ENCODE data around the gene ACTL8. TPM values are rescaled to one million over a fixed set of nuclear protein-coding genes. Genes with fewer than 3 reads are reported as not detected.

ACTL8 gene
- total and polyA plus RNA-seq, 2 experiments from 2014 or later = 0.34 TPM; not detected in 1

DNA sequence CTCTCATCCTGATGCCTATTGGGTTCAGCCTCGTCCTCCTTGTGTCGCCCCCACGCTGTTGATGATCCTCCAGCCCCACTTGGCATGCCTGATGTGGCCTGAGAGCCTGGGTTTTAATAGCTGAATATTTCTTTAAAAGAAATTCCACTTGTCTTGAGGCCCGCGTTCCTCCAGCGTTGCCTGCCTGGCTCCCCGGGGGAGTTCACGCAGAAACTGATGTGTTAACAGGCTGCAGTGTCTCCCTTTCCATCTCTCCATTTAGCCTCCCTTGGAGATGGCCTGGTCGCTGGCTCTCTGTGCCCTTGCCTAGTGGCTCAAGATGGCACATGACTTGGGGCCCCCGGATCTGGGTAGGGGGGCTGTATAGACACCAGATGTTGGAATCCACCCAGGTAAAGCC lies 9.5 kb downstream of the ACTL8 start:
- no peaks in the 10 kb centered on the region for H4K20me1 ChIP-seq (ENCODE audit: insufficient read depth, poor library complexity, severe bottlenecking)
- WGBS (ENCODE audit: low lambda C conversion rate, missing lambda C conversion rate) = 89% methylated on average over 10 of the region's 10 CpGs
- H3K4me2 ChIP-seq = no peak overlapping the region
- H2AFZ ChIP-seq = no peak overlapping the region
- DNase-seq (ENCODE audit: low spot score) = no peak
- H3K9me2 ChIP-seq (replicated peaks; ENCODE audit: insufficient read depth) = no peaks in the 10 kb centered on the region
- no peaks in the 10 kb centered on the region for H3K79me2 ChIP-seq
- H3K27ac ChIP-seq = no peak overlapping the region
- no peaks in the 10 kb centered on the region for H3K36me3 ChIP-seq (replicated peaks; ENCODE audit: insufficient read depth, low read depth)
- H3K9me3 ChIP-seq (ENCODE audit: low read depth) = peaks cover 2% of the 10 kb centered on the region
- H3K4me1 ChIP-seq (ENCODE audit: insufficient read depth) = no peaks in the 10 kb centered on the region
- TF ChIP-seq EZH2phosphoT487 (IDR thresholded peaks at IDR 0.05; ENCODE audit: low read depth, severe bottlenecking, unreplicated experiment) (no peak), EZH2 (IDR thresholded peaks at IDR 0.05; ENCODE audit: borderline replicate concordance) (no peak)
- TF ChIP-seq, protein P1, sequence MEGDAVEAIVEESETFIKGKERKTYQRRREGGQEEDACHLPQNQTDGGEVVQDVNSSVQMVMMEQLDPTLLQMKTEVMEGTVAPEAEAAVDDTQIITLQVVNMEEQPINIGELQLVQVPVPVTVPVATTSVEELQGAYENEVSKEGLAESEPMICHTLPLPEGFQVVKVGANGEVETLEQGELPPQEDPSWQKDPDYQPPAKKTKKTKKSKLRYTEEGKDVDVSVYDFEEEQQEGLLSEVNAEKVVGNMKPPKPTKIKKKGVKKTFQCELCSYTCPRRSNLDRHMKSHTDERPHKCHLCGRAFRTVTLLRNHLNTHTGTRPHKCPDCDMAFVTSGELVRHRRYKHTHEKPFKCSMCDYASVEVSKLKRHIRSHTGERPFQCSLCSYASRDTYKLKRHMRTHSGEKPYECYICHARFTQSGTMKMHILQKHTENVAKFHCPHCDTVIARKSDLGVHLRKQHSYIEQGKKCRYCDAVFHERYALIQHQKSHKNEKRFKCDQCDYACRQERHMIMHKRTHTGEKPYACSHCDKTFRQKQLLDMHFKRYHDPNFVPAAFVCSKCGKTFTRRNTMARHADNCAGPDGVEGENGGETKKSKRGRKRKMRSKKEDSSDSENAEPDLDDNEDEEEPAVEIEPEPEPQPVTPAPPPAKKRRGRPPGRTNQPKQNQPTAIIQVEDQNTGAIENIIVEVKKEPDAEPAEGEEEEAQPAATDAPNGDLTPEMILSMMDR (IDR thresholded peaks at IDR 0.05; ENCODE audit: poor library complexity) = no peak
- no peak overlapping the region for H3K4me3 ChIP-seq
- peaks cover 4% of the 10 kb centered on the region for H3K27me3 ChIP-seq

DNA sequence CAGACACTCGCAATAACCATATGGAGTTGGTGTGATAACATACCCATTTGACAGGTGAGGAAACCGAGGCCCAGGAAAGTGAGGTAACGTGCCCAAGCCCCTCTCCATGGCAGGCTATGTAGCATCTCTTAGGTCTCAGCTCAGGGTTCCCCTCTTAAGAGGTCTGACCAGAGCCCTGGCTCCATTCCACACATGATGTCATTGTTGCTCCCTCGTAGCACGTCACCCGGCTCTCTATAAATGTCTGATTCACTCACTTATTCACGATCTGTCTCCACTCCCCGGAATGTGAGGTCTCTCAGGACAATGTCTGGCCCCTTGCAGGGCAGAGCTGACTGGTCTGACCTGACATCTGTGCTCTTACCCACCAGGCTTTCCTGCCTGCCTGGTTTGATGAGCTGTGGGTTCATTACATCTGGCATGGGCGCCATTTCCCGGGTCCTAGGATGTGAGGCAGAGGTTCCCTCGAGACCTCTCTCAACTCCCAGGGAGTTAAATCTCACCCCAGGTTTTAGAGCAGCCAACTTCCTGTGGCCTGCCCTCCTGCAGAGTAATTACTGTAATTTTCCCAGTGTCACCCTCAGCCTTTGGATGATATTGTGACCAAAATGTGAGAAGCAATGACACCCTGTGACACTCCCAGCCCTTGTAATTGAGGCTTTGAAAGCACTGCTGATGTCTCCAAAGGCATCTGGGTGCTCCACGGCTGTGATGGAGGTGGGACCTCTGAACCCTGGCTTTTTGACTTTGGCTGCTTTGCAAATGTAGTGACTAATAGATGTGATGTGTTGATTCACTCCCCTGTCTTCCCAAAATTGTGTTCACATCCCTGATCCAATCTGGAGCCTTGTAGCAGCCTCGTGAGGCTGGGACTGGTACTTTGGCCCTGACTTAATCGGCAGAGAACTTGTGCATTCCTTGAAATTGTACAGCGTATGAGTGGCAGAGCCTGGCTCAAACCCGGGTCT lies 10.6 kb downstream of the ACTL8 start:
- 72% methylated on average over 16 of the region's 16 CpGs for WGBS (ENCODE audit: low lambda C conversion rate, missing lambda C conversion rate)
- no peak overlapping the region for H3K4me2 ChIP-seq
- H2AFZ ChIP-seq = no peak overlapping the region
- no peak overlapping the region for H3K27ac ChIP-seq
- no peaks in the 10 kb centered on the region for H4K20me1 ChIP-seq (ENCODE audit: insufficient read depth, poor library complexity, severe bottlenecking)
- no peaks in the 10 kb centered on the region for H3K36me3 ChIP-seq (replicated peaks; ENCODE audit: insufficient read depth, low read depth)
- TF ChIP-seq, protein P1 (IDR thresholded peaks at IDR 0.05; ENCODE audit: poor library complexity) = no peak
- TF ChIP-seq EZH2phosphoT487 (IDR thresholded peaks at IDR 0.05; ENCODE audit: low read depth, severe bottlenecking, unreplicated experiment) = no peak
- TF ChIP-seq EZH2 (IDR thresholded peaks at IDR 0.05; ENCODE audit: borderline replicate concordance) = no peak
- H3K9me2 ChIP-seq (replicated peaks; ENCODE audit: insufficient read depth) = no peaks in the 10 kb centered on the region
- peak; percentile 32 for DNase-seq (ENCODE audit: low spot score)
- H3K79me2 ChIP-seq = no peaks in the 10 kb centered on the region
- no peak overlapping the region for H3K4me3 ChIP-seq
- H3K27me3 ChIP-seq = peaks cover 4% of the 10 kb centered on the region
- H3K9me3 ChIP-seq (ENCODE audit: low read depth) = no peaks in the 10 kb centered on the region
- no peaks in the 10 kb centered on the region for H3K4me1 ChIP-seq (ENCODE audit: insufficient read depth)

DNA sequence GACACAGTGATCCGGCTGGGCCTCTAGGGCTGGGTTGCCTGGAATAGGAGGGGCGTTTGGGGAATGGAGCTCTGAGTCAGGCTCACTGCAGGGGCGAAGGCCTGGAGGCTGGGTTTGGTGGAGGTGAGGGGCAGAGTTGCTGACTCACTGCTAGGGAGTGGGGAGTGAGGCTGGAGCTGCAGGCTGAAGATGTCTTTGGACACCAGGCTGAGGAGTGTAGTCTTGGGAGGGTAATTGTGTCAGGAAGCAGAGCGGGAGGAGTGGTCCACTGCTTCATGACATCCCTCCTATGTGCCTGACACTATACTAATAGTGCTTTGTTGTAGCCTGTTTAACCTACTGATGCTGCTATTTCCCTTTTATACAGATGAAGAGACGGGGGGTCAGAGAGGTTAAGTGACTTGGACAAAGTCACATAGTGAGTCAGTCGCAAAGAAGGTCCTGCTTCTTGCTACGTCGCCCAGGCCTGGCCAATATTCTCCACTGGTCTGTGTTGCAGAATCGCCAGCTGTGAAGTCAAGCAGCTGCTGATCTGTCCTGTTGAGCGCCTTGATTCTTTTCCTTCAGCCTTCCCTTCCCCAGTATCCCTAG lies 13.6 kb downstream of the ACTL8 start:
- 77% methylated on average over 10 of the region's 10 CpGs for WGBS (ENCODE audit: low lambda C conversion rate, missing lambda C conversion rate)
- Histone ChIP-seq H3K27me3 (peaks cover 8% of the 10 kb centered on the region), H4K20me1 (ENCODE audit: insufficient read depth, poor library complexity, severe bottlenecking) (no peaks in the 10 kb centered on the region), H3K36me3 (replicated peaks; ENCODE audit: insufficient read depth, low read depth) (no peaks in the 10 kb centered on the region), H3K4me2 (no peak overlapping the region), H3K9me3 (ENCODE audit: low read depth) (no peaks in the 10 kb centered on the region), H3K4me3 (no peak overlapping the region), H3K9me2 (replicated peaks; ENCODE audit: insufficient read depth) (no peaks in the 10 kb centered on the region), H3K79me2 (no peaks in the 10 kb centered on the region), H3K4me1 (ENCODE audit: insufficient read depth) (no peaks in the 10 kb centered on the region), H2AFZ (no peak overlapping the region), H3K27ac (no peak overlapping the region)
- peak; percentile 43 for DNase-seq (ENCODE audit: low spot score)
- TF ChIP-seq, protein P1 (IDR thresholded peaks at IDR 0.05; ENCODE audit: poor library complexity) = no peak
- TF ChIP-seq EZH2 (IDR thresholded peaks at IDR 0.05; ENCODE audit: borderline replicate concordance) = no peak
